Heart right ventricle (tissue), 16 donors: Measurements from ENCODE around the gene ACP7. TPM values are rescaled to one million over a fixed set of nuclear protein-coding genes. Genes with fewer than 3 reads are reported as not detected.

Experiments
- ATAC-seq, 8 donors: fragments of 200-7000 bp; cut with Tn5 transposase; one replicate each; pipeline ENCODE4 v1.9.1; 2020; ENCODE audit warnings: mild to moderate bottlenecking in 8 of 8, moderate library complexity in 8 of 8, moderate number of reproducible peaks in 1 of 8
- DNase-seq, 2 donors: peaks; one replicate each; pipeline ENCODE4 v3.0.0-alpha.2; 2020
- H3K27ac ChIP-seq, 10 donors: fragments of 200-600 bp; sonication (generic) in 2 of 10; one replicate each; pipeline versions ENCODE4 v1.5.0 to v1.8.0; 2020 to 2022; ENCODE audit warnings: mild to moderate bottlenecking in 3 of 10
- H3K27me3 ChIP-seq, 7 donors: fragments of 200-600 bp; one replicate each; pipeline ENCODE4 v1.8.0; 2021 to 2022; ENCODE audit warnings: mild to moderate bottlenecking in 2 of 7
- H3K36me3 ChIP-seq, 9 donors: fragments of 200-600 bp; sonication (generic) in 1 of 9; one replicate each; pipeline versions ENCODE4 v1.5.0 to v1.8.0; 2020 to 2022; ENCODE audit warnings: mild to moderate bottlenecking in 2 of 9
- H3K4me1 ChIP-seq, 9 donors: fragments of 200-600 bp; sonication (generic) in 1 of 9; one replicate each; pipeline versions ENCODE4 v1.5.0 to v1.8.0; 2020 to 2022; ENCODE audit warnings: mild to moderate bottlenecking in 4 of 9
- H3K4me3 ChIP-seq, 10 donors: fragments of 200-600 bp; sonication (generic) in 2 of 10; one replicate each; pipeline versions ENCODE4 v1.5.0 to v1.8.0; 2020 to 2022; ENCODE audit warnings: mild to moderate bottlenecking in 7 of 10, moderate library complexity in 2 of 10
- H3K9me3 ChIP-seq, 11 donors: fragments of 200-600 bp in 10 of 11; sonication (generic) in 2 of 11; one replicate each; pipeline versions ENCODE4 v1.5.0 to v1.8.0; 2013 to 2022; ENCODE audit warnings: mild to moderate bottlenecking in 2 of 11, control low read depth in 1 of 11, moderate library complexity in 1 of 11
- WGBS, 2 donors: extraction: QIAGEN DNeasy Blood & Tissue Kit; methylation state at CpG; one replicate each; pipeline ENCODE4 v1.1.7; 2013; ENCODE audit warnings: inconsistent platforms in 1 of 2; 5-methylcytosine and 5-hydroxymethylcytosine counted together
- intact Hi-C, 10 donors: fragments of 100-400 bp; cut with DNase I; formaldehyde crosslinking; loops; one replicate each; pipeline versions ENCODE4 v1.11.1 to v1.14.2; 2022
- polyA plus RNA-seq, 2 donors: library from polyadenylated mRNA; stranded (reverse); fragments of 200-250 nt; gene quantifications; one replicate each; pipeline ENCODE4 v1.2.3, GENCODE V29; 2013
- total RNA-seq, 10 donors: library from RNA; stranded (reverse); fragmentation: NEBNext Ultra II Directional in 3 of 10; extraction: Animal tissue kit (Norgen Biotek cat#: 25700) in 3 of 10; gene quantifications; one replicate each; pipeline versions ENCODE4 v1.2.1 to v1.2.4, GENCODE V29; 2021 to 2023
- TF ChIP-seq, protein P1 (sequence below), 9 donors: fragments of 200-600 bp; sonication (generic) in 2 of 9; IDR thresholded peaks; one replicate each; pipeline versions ENCODE4 v1.5.0 to v1.8.0; 2021 to 2022; ENCODE audit warnings: antibody characterized with exemption in 9 of 9, mild to moderate bottlenecking in 5 of 9, moderate library complexity in 1 of 9
- donor health status: Arrhythmogenic right ventricular cardiomyopathy.
- donor health status: ischemic (EF 13 %, LVEDD 7.1; RV severe dilation, severe dysfunction).
- donor health status: healthy with polysubstance abuse.
- donor health status: DM: no; HTN: yes; CAD: no.
- donor health status: DM: no; HTN: no; CAD: no.
- donor health status: ischemic (EF 25% LVEDD 6.9; RV normal size, moderate dysfunction).
- donor health status: ischemic (EF 25% LVEDD 5.7; RV mildly dilated, moderate dysfunction).
- donor health status: healthy.
- donor health status: DM: yes; HTN: yes; CAD: no.
- donor health status: Ischemic cardiomyopathy.
- donor health status: ischemic (EF 35%, LVEDD 5.7; RV mildly dilated, moderate dysfunction).
- donor health status: nonischemic (EF 11% LVEDD 7.7; RV severe dilation, severe dysfunction).
- donor health status: DM: yes; HTN: yes; CAD: no.
- donor health status: PGD.
- donor health status: ischemic (EF 29% LVEDD 5.4; RV normal size, mild dysfunction).
- donor health status: nonischemic (EF 23%, LVEDD 6.1; RV moderate dilation, normal function).

The ACP7 gene
- total and polyA plus RNA-seq, 12 donors, result not detected

DNA sequence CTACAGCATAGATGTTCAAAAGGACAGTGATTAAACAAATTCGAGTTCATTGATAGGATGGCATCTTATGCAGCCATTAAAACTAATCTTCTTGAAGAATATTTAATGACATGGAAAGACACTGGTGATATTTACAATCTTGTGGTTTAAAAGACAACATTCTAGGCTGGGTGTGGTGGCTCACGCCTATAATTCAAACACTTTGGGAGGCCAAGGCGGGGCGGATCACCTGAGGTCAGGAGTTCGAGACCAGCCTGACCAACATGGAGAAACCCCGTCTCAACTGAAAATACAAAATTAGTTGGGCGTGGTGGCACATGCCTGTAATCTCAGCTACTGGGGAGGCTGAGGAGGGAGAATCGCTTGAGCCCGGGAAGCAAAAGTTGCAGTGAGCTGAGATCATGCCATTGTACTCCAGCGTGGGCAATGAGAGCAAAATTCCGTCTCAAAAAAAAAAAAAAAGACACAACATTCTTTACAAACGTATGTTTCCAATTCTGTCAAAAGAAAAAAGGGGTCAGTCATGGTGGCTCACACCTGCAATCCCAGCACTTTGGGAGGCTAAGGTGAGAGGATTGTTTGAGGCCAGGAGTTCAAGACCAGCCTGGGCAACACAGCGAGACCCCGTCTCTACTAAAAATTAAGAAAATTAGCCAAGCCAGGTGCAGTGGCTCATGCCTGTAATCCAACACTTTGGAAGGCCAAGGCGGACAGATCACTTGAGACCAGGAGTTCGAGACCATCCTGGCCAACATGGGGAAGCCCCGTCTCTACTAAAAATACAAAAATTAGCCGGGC, 39.0 kb downstream of the ACP7 start:
- Histone ChIP-seq H3K27me3 (peaks cover 0 to 32% (median 12%) of the 10 kb centered on the region in 7 donors), H3K4me3 (no peak overlapping the region), H3K9me3 (no peaks in the 10 kb centered on the region), H3K36me3 (no peaks in the 10 kb centered on the region), H3K27ac (no peak overlapping the region), H3K4me1 (peaks cover 0 to 43% (median 20%) of the 10 kb centered on the region in 9 donors)
- DNase-seq (no peak), ATAC-seq (no peak)
- intact Hi-C loops, result loop anchor here (1.0 to 10.0 kb wide), 9 partner anchors 64 to 412 kb away; partner anchors contain the start of genes EID2B (in 2 of the 10) and PLEKHG2 (in 1 of the 10)
- TF ChIP-seq, protein P1, sequence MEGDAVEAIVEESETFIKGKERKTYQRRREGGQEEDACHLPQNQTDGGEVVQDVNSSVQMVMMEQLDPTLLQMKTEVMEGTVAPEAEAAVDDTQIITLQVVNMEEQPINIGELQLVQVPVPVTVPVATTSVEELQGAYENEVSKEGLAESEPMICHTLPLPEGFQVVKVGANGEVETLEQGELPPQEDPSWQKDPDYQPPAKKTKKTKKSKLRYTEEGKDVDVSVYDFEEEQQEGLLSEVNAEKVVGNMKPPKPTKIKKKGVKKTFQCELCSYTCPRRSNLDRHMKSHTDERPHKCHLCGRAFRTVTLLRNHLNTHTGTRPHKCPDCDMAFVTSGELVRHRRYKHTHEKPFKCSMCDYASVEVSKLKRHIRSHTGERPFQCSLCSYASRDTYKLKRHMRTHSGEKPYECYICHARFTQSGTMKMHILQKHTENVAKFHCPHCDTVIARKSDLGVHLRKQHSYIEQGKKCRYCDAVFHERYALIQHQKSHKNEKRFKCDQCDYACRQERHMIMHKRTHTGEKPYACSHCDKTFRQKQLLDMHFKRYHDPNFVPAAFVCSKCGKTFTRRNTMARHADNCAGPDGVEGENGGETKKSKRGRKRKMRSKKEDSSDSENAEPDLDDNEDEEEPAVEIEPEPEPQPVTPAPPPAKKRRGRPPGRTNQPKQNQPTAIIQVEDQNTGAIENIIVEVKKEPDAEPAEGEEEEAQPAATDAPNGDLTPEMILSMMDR (IDR thresholded peaks at IDR 0.05), result no peak
- 83 to 87% methylated on average over 18 of the region's 18 CpGs for WGBS, 2 donors

DNA sequence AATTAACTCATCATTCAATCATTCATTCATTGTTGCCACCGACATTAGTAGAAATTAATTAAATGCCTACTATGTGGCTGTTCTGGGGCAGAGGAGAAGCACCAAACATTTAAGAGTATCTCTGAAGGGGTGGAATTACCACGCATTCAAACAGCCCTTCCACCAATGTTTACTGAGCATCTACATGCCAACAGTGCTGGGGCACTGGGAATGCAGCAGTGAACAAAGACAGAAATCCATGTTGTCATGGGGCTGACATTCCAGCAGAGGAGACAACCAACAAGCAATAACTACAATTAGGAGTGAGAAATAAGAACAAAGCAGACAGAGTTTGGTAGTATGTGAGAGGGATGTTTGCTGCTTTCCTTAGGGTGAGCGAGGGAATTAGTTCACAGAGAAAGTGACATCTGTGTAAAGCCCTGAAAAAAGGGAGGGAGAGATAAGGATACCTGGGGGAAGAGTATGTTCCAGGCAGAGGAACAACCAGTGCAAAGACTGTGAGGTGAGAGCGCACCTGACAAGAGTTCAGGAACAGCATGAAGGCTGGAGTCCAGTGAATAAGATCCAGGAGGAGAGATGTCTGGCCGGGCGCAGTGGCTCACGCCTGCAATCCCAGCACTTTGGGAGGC, 40.1 kb downstream of the ACP7 start:
- H3K9me3 ChIP-seq, result no peaks in the 10 kb centered on the region
- no peaks in the 10 kb centered on the region for H3K36me3 ChIP-seq
- WGBS, 2 donors, result 77 to 81% methylated on average over 7 of the region's 7 CpGs
- H3K4me1 ChIP-seq, result peaks cover 0 to 50% (median 22%) of the 10 kb centered on the region in 9 donors
- TF ChIP-seq, protein P1 (IDR thresholded peaks at IDR 0.05), result no peak
- intact Hi-C loops, result loop anchor here in 8 of 10 donors (5.0 to 10.0 kb wide), 4 partner anchors 63 to 411 kb away; partner anchors contain the start of genes EID2B (in 2 of the 8) and PLEKHG2 (in 1 of the 8)
- DNase-seq, result no peak
- H3K27ac ChIP-seq, result no peak overlapping the region
- no peak overlapping the region for H3K4me3 ChIP-seq
- peaks cover 0 to 26% (median 12%) of the 10 kb centered on the region in 7 donors for H3K27me3 ChIP-seq
- no peak for ATAC-seq

DNA sequence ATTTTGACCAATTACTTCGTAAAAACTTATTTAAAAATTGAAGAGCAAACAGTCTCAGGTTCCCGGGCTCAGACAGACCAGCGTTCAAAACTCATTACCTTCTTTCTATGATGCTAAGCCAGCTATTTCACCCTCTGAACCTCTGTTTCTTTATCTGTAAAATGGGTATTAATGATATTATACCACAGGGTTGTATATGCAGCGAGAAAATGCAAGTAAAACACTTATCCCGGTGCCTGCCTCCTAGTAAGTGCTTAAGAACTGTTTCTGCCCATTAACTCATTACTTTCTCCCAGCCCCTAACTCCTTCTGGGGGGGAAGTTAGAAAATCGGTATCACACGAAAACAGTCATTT, 41.0 kb downstream of the ACP7 start:
- H3K9me3 ChIP-seq, result no peaks in the 10 kb centered on the region
- peak overlapping the region in 8 of 10 donors; percentile 50 to 89 (median 82) for H3K27ac ChIP-seq
- no peak for ATAC-seq
- TF ChIP-seq, protein P1 (IDR thresholded peaks at IDR 0.05), result no peak
- peaks cover 0 to 17% (median 10%) of the 10 kb centered on the region in 7 donors for H3K27me3 ChIP-seq
- H3K4me3 ChIP-seq, result peak overlapping the region; percentile 45 to 85 (median 80)
- 41 to 42% methylated on average over 7 of the region's 7 CpGs for WGBS, 2 donors
- intact Hi-C loops, result loop anchor here in 5 of 10 donors (5.0 to 10.0 kb wide), 3 partner anchors 217 to 410 kb away; partner anchors contain the start of genes EID2B (in 2 of the 5), SAMD4B (in 2 of the 5) and PLEKHG2 (in 1 of the 5)
- no peak for DNase-seq
- no peaks in the 10 kb centered on the region for H3K36me3 ChIP-seq
- H3K4me1 ChIP-seq, result peaks cover 0 to 55% (median 26%) of the 10 kb centered on the region in 9 donors
